ENCODE data around the gene MAP3K19. TPM values are rescaled to one million over a fixed set of nuclear protein-coding genes. Genes with fewer than 3 reads are reported as not detected.

The MAP3K19 gene
- polyA plus RNA-seq (2011; rRNA removed) = not detected in 2 replicates
- polyA minus RNA-seq (2011; rRNA and poly(A)+ RNA removed) = not detected in 2 replicates

DNA sequence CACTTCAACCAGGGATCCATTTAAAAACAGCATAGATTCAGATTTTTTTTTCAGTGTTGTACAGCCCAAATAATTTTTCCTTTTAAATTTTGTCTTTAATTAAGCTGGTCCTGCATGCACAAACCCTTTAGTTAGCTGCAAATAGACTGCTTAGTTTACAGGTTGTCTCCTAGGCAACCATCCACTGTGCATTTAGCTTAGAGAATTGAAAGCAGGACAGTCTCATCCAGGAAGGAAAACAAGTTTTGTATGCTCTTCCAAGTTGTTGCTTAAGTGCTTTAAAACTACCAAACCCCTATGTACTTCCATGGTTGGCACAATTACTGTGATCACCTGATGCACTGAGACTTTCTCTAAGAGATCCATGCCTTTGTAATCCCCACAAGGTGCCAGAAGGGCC lies at the start of gene MAP3K19:
Gene MAP3K19 (minus strand): TSS at position 148 of the 400 bp plus-strand sequence. CDS start 22,800 bp downstream, outside the sequence.
- DNase-seq (ENCODE audit: low read depth, low spot score) = no peak
- no peak within 1 kb of the TSS for H3K4me3 ChIP-seq (ENCODE audit: low read depth, low read length)
- peaks cover 6% of the 10 kb centered on the region for H3K27me3 ChIP-seq (ENCODE audit: control insufficient read depth, insufficient read depth, low read length)
- POLR2A ChIA-PET = no interaction called here
- CTCF ChIA-PET = interaction anchor here (0.6 kb wide), 2 partner anchors 44 to 866 kb away, joined by 3 to 4 read pairs; no protein-coding TSS in a partner anchor
- no peak for TF ChIP-seq CTCF (IDR thresholded peaks at IDR 0.05; ENCODE audit: low read depth, low read length)
- no peak within 1 kb of the TSS for H3K27ac ChIP-seq (ENCODE audit: low read depth, low read length)
- no peaks in the 10 kb centered on the region; the same call in 1 of the 2 replicates for H3K9me3 ChIP-seq (ENCODE audit: control insufficient read depth, insufficient read depth, low read length)

DNA sequence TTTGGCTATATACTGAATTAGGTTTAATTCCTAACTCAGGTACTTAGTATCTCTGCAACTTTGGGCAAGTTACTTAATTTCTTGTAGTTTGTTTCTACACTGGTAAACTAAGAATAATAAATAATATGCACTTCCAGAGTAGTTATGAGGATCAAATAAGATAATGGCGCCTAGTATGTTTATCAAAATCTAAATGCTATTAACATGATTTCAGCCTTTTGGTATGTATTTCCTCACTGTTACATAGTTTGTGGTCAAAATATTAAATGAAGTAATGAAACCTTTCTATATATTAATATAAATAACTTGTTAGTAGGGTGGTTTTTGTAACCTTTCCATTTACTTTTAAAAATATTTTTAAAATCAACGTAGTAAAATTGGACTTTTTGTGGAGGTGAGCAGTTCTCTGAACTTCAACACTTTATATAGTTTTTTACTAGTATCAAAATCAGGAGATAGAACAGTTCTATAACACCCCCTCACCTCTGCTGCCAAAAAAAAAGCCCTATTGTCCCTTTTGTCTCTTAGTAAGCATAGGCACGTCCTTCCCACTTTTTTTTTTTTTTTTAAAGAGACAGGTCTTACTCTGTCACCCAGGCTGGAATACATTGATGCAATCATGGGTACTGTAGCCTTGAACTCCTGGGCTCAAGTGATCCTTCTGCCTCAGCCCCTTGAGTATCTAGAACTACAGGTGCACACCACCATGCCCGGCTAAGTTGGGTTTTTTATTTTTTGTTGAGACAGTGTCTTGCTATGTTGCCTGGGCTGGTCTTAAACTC lies 49.6 kb upstream of the MAP3K19 start:
- H3K4me3 ChIP-seq (ENCODE audit: low read depth, low read length) = no peak overlapping the region
- DNase-seq (ENCODE audit: low read depth, low spot score) = no peak
- H3K27me3 ChIP-seq (ENCODE audit: control insufficient read depth, insufficient read depth, low read length) = no peaks in the 10 kb centered on the region
- CTCF ChIA-PET = no interaction called here
- POLR2A ChIA-PET = no interaction called here
- no peak overlapping the region for H3K27ac ChIP-seq (ENCODE audit: low read depth, low read length)
- H3K9me3 ChIP-seq (ENCODE audit: control insufficient read depth, insufficient read depth, low read length) = no peaks in the 10 kb centered on the region; the same call in 1 of the 2 replicates
- TF ChIP-seq CTCF (IDR thresholded peaks at IDR 0.05; ENCODE audit: low read depth, low read length) = no peak

DNA sequence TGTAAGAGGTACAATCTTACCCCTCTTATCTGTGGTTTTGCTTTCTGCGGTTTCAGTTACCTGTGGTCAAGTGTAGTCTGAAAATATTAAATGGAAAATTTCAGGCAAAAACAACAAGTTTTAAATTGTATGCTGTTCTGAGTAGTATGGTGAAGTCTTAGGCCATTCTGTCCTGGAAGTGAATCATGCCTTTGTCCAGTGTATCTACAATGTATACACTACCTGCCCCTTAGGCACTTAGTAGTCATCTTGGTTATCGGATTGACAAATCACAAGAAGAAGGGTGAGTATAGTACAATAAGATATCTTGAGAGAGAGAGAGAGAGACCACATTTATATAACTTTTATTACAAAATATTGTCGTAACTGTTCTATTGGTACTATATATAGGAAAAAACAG lies 48.3 kb upstream of the MAP3K19 start:
- ChIA-PET CTCF (interaction anchor here (1.5 kb wide), 1 partner anchor 92 kb away, joined by 4 read pairs; no protein-coding TSS in a partner anchor), POLR2A (no interaction called here)
- TF ChIP-seq CTCF (IDR thresholded peaks at IDR 0.05; ENCODE audit: low read depth, low read length) = no peak
- H3K4me3 ChIP-seq (ENCODE audit: low read depth, low read length) = no peak overlapping the region
- H3K9me3 ChIP-seq (ENCODE audit: control insufficient read depth, insufficient read depth, low read length) = no peaks in the 10 kb centered on the region; the same call in 1 of the 2 replicates
- H3K27me3 ChIP-seq (ENCODE audit: control insufficient read depth, insufficient read depth, low read length) = no peaks in the 10 kb centered on the region
- no peak overlapping the region for H3K27ac ChIP-seq (ENCODE audit: low read depth, low read length)
- no peak for DNase-seq (ENCODE audit: low read depth, low spot score)

GRCh38 chr2:135094508-135094907 lies 47.3 kb upstream of the MAP3K19 start:
- Histone ChIP-seq H3K4me3 (ENCODE audit: low read depth, low read length) (no peak overlapping the region), H3K27me3 (ENCODE audit: control insufficient read depth, insufficient read depth, low read length) (no peaks in the 10 kb centered on the region), H3K27ac (ENCODE audit: low read depth, low read length) (no peak overlapping the region), H3K9me3 (ENCODE audit: control insufficient read depth, insufficient read depth, low read length) (no peaks in the 10 kb centered on the region; the same call in 1 of the 2 replicates)
- ChIA-PET POLR2A (no interaction called here), CTCF (interaction anchor here (1.5 kb wide), 1 partner anchor 90 kb away, joined by 4 read pairs; no protein-coding TSS in a partner anchor)
- TF ChIP-seq CTCF (IDR thresholded peaks at IDR 0.05; ENCODE audit: low read depth, low read length) = no peak
- no peak for DNase-seq (ENCODE audit: low read depth, low spot score)
